ENCODE measurements around the gene GRM4.

DNA sequence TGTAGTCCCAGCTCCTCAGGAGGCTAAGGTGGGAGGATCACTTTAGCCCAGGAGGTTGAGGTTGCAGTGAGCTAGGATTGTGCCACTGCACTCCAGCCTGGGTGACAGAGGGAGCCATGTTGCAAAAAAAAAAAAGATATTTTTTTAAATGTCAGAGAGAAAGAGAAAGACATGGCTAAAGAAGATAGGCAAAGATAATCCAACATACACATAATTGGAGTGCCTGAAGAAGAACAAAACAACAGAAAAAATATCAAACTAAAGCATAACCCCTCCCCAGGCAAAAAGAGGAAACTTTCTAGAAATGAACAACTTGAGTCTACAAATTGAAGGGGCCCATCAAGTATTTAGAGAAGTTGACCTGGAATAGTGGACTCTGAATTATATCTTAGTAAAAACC is 14.0 kb upstream of the GRM4 start:
- no peak for TF ChIP-seq POLR2A (IDR thresholded peaks at IDR 0.05)
- TF ChIP-seq, protein P1, sequence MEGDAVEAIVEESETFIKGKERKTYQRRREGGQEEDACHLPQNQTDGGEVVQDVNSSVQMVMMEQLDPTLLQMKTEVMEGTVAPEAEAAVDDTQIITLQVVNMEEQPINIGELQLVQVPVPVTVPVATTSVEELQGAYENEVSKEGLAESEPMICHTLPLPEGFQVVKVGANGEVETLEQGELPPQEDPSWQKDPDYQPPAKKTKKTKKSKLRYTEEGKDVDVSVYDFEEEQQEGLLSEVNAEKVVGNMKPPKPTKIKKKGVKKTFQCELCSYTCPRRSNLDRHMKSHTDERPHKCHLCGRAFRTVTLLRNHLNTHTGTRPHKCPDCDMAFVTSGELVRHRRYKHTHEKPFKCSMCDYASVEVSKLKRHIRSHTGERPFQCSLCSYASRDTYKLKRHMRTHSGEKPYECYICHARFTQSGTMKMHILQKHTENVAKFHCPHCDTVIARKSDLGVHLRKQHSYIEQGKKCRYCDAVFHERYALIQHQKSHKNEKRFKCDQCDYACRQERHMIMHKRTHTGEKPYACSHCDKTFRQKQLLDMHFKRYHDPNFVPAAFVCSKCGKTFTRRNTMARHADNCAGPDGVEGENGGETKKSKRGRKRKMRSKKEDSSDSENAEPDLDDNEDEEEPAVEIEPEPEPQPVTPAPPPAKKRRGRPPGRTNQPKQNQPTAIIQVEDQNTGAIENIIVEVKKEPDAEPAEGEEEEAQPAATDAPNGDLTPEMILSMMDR (IDR thresholded peaks at IDR 0.05): no peak

All from heart left ventricle (tissue), 13 donors.